COLO829 (cell line): ENCODE data around the gene NDUFAF8.
A peak's percentile ranks its signal among the peaks of the same experiment; 100 is the strongest.

Experiments used
- DNase-seq: peaks from one replicate; pipeline ENCODE4 v3.0.0; 2012; ENCODE audit warnings: low spot score

Gene NDUFAF8, protein sequence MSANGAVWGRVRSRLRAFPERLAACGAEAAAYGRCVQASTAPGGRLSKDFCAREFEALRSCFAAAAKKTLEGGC

DNA sequence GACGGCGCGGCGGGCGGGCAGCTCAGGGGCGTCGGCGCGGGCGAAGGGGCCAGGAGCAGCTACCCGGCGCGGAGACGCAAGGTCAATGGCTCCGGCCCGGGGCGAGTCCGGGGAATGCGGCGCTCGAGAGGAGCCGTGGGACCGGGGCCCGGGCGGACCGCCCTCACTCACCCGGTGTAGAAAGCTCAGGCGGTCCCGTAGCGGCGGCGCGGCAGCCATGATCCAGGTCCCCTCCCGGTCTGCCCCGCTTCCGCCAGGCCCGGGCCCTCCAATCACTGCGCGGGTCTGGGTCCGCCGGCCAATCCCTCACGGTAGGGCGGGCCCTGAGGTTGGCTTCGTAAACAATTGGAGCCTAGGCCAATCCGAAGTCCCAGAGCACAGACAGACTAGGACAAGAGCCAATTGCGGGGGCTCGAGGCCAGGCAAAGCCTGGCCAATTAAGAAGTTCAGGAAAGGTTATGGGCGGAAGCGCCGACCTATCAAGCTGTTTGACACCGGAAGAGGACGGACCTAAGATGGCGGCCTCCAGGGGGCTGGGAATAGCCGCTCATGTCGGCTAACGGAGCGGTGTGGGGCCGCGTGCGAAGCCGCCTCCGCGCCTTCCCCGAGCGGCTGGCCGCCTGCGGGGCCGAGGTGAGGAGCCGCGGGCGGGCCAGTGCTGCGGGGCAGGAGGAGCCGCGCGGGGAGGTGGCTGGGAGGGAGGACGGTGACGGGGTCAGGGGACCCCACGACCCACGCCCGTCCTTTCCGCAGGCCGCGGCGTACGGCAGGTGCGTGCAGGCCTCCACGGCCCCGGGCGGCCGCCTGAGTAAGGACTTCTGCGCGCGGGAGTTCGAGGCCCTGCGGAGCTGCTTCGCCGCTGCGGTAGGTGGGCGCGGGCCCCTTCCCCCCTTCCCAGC lies at the start of gene NDUFAF8, which contains the start of gene TEPSIN:
Gene NDUFAF8 (plus strand): TSS at position 504 of the 899 bp plus-strand sequence. CDS start 46 bp downstream, at position 550.
Gene TEPSIN (minus strand): TSS at position 241 of the 899 bp plus-strand sequence. CDS start 22 bp downstream, at position 219.
- DNase-seq, result peak; percentile 98

DNA sequence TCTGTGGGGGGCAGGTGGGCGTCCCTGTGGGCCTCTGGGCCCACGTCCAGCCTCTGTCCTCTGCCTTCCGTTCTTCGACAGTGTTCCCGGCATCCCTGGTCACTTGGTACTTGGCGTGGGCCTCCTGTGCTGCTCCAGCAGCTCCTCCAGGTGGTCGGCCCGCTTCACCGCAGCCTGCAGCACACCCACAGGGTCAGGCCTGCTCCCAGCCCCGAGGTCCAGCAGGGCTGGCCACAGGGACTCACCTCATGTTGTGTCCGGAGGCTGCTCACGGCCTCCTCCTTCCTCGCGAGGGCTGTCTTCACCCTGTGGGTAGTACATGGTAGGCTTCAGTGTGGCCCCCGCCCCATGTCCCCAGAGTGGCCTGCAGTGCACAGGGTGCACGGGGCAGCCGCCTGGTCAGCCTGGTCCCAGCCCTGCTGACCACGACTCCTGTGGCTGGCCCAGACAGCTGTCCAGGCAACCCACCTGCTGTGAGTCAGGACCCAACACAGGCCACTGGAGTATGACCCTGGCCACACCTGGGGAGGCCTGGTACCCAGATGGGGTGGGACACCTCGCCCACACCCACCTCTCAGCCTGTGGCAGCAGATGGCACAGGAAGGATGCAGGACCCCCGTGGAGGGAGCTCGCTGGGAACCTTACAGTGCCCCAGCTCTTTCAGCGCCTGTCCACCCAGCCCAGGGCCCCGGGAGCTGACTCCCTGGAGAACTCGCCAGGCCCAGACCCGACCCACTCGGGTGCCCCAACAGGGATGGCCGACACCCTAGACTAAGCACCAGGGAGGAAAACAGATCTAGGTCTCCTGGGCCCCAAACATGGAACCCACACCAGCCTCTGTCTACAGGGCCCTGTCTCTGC lies 49.2 kb upstream of the NDUFAF8 start:
- no peak for DNase-seq

DNA sequence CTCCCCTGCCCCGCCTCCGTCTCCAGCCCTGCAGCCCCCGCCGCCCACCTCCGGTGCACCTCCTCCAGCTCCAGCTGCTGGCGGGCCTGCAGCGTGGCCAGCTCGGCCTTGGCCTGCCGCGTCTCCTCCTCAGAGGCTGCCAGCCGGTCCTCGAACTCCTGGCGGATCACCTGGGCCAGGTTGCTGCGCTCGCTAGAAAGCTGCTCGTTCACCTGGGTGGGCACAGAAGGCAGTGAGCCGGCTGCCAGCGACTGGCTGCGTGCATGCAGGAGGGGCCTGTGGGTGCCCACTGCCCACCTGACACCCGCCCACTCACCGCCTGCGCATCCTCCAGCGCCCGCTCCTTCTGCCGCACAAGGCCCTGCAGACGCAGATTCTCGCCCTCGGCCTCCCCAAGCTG lies 48.5 kb upstream of the NDUFAF8 start:
- no peak for DNase-seq

DNA sequence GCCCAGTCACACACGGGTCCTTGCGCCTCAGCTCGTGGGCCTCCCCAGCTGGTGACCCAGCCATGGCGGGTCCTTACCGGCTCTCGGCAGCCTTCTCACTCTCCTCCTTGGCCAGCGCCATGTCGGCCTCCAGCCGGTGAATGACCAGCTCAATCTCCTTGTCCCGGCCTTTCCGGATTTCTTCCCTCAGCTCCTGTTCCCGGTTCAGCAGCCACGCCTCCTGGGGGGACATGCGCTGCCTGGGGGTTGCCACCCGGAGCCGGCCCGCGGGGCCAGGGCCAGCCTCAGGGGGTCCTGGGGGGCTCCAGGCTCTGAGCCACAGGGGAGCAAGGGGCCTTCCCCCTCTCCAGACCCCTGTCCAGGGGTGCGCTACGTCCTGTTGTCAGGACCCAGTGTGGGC lies 48.0 kb upstream of the NDUFAF8 start:
- DNase-seq, result no peak

DNA sequence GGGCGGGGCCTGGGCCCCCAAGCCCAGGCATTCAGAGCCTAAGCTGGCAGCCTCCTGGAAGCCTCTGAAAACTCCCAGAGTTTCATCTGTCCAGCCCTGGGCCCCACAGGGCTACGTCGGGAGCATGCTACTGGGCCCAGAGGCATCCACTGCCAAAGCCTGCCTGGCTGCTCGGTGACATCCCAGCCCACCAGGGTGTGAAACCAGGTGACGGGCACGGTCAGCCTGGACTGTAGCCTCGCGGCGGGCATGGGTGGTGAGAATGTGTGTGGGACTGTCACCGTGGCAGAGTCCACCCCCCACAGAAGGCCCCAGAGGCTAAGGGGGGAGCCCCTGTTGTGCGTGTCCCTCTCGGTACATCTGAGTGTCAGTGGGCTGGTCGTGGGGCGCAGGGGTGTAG lies 47.5 kb upstream of the NDUFAF8 start:
- DNase-seq, result no peak

DNA sequence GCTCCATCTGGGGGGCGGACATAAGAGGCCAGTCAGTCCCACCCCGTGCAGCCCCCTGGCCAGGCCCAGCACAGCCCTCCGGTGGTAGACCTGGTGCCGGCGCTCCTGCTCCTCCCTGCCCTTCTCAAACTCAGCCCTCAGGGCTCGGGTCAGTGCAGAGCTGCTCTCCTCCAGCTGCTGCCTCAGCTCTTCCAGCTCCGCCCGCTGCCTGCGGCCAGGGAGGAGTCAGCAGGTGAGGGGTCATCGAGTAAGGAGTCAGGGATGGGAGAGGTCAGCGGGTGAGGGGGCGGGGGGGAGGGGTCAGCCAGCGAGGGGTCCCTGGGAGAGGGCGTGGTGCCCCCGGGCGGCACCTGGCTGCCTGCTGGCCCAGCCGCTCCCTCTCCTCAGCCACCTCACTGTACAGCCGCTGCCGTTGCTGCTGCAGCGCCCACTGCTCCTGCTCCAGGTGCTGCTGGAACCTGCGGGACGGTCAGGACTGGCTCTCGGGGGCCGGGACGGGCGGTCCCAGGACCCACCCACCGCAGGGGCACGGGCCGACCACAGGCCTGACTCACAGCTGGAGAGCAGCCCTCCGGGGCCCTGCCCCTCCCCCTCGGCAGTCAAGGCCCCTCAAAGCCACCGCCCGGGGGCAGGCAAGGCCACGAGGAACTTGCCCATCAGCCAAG lies 46.6 kb upstream of the NDUFAF8 start:
- DNase-seq, result no peak

DNA sequence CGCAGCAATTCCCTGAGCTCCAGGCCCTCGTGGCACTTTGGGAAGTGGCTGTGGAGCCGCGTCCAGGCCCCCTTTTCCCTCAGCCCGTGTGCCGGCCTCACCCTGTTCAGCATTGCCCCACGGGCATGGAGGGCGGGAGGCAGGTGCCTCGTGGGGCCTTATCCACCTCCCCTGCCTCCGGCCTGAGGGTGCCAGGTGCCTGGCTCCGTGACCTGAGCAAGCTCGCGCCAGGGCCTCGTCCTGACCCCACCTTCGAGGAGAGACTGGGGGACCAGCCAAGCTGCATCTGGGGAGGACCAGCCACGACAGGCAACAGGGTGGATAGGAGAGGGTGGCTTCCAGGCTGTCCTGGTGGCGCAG lies 46.1 kb upstream of the NDUFAF8 start:
- DNase-seq, result no peak

DNA sequence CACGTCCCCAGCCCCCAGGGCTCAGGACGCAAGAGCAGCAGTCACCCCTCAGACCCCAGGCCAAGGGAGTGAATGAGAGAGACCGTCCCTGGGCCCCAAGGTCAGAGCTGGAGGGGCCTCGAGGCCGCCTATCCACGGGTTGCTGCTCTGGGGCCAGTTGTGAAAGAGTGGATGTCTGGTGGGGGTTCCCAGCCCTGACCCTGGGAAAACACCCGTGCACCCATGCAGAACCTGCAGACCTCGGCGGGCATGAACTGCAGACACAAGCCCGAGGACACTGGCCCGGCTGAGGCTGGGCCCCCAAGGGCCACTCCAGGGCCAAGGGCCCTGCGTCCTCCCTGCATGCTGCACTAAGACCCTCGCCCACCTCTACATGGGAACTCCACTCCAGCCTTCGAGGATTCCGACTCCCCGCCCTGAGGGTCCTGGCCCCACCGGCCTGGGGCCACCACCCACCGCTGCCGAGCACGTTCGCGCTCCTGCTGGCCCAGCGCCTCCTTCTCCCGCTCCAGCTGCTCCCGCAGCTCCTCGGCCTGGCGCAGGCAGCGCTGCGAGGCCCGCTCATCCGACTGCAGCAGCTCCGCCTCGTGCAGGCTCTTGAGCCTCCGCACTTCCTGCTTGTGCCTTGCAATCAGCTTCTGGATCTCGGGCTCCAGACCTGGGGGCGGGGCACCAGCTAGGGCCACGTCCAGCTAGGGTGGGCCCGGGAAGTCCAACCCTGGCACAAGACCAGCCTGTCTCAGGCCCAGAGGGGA lies 45.5 kb upstream of the NDUFAF8 start:
- no peak for DNase-seq

DNA sequence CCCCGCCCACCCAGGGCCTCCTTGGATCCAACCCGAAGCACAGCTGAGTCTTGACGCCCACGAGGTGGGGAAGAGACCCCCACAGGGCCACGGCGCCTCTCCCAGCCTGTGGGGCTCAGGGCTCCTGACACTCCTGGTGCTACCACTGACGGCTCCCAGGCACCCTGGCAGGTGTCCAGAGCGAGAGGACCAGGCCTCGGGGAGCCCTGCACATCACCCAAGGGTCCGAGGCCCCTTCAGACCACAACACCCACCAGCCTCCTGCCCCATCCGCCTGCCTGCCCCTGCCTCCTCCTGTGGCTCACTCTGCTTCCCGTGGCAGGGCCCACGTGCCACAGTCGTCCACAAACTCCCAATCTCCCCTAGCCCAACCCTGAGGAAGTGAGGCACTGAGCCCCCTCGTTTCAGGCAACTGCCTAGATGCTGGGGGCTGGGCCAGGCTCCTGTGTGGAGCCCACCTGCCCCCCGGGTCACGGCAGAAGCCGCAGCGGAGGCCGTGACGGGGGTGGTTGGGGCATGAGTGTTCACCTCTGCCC lies 44.8 kb upstream of the NDUFAF8 start:
- no peak for DNase-seq

DNA sequence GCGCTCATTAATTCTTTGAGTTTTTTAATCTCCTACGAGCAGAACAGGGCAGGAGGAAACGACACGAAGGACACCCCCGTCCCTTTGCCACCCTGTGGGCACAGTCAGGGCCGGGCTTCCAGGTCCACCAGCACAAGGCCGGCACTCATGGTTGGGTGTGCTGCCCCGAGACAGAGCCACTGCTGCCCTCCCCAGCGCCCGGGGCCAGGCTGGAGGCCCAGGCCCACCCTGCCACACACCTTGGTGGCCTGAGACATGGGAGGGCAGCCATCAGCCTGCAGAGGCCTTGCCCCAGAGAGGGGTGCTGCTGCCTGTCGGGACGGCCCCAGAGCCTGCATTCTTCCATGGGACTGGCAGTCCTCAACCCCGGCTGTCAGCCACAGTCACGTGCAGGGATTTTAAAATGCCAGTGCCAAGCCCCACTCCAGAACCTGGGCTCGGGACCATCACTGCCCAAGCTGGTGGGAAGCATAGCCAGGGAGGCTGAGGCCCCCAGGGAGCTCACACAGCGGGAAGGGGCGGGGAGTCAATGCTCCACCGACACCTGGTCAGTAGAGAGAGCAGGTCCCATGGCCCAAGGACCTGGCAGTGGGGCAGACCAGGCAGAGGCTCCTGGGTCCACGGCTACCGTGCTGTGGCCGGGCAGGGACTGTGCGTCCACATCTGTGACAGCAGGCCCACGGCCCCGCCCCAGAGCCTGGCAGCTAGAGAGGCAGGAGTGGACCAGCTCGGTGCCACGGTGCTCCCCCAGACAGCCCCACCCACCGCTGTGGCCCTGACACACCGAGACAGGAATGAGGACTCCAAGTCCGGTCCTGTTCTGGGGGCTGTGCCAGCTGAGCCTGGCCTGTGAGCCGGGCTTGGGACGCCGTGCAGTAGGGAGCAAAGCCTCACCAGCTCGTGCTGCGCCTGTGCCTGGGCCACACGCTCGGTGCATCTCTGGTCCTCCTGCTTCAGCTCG lies 43.9 kb upstream of the NDUFAF8 start:
- DNase-seq, result no peak

DNA sequence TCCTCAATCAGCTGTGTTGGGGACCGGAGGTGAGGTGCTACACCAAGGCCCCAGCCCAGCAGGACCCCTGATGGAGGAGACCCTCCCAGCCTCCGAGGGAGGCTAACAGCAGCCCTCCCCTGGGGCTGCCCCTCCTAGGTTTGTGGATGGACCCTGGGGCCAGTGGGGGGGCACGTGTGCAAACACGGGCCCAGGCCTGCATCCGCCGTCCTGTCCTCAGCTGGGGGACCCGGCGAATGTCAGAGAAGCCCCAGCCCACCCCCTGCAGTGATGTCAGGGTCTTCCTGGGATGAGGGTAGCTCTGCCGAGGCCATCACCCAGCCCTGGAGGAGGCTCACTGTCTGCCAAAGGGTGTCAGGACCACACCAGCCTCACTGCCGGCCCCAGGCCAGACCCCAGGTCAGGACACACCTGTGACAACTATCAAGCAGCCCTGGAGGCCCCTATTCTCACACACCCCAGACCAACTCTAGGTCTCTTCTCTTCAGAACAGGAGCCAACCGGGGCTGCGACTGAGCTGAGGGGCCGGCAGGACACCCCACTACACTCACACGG lies 43.1 kb upstream of the NDUFAF8 start:
- no peak for DNase-seq

DNA sequence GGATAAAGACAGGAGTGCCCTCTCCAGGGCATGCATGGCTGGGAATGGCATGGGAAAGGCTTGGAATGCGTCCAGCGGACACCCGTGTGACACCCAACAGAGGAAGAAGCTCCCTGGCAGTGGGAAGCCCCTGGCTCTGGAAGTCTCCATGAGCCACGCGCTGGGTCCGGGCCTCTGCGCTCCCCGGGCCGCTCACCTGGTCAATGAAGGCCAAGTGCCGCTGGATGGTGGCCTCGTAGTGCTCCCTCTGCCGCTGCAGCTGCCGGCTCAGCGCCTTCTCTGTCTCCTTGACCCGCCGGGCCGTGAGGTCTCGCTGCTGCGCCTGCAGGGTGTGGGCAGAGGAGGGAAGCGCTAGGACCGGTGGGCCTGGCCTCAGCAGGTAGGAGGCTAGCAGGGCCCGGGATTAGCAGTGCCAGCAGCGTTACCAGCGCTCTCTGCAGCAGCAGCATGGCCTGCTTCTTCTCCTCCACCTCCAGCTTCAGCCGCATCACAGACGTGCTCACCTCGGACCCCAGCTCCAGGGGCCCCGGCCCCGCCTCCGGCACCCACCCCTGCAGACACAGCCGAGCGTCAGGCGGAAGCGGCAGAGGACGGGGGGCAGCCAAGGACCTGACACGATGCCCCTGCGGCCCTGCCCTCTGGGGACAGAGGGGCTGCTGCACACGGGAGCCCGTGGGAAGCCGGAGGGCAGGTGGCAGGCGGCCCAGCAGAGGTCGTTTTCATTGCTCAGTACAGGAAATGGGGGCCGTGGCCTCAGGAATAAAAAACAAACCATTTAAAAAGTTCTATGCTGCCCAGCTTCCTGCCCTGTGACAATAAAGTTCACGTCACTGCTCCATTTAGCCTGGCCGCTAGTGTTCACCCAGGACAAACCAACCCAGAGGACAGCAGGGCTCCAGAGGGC lies 42.4 kb upstream of the NDUFAF8 start:
- no peak for DNase-seq

DNA sequence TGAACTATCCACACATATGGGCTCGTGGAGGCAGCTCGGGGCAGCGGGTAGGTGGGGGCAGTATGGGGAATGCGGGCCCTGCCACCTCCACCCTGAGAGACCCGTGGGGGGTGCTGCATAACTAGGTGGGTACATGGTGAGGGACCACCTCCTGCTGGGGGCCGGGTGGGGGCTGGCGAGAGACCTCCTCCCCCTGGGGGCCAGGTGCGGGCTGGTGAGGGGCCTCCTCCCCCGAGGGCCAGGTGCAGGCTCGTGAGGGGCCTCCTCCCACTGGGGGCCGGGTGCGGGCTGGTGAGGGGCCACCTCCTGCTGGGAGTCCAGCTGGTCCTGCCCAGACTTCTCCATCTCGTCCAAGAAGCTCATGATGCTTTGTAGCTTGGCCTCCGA lies 41.7 kb upstream of the NDUFAF8 start:
- no peak for DNase-seq

DNA sequence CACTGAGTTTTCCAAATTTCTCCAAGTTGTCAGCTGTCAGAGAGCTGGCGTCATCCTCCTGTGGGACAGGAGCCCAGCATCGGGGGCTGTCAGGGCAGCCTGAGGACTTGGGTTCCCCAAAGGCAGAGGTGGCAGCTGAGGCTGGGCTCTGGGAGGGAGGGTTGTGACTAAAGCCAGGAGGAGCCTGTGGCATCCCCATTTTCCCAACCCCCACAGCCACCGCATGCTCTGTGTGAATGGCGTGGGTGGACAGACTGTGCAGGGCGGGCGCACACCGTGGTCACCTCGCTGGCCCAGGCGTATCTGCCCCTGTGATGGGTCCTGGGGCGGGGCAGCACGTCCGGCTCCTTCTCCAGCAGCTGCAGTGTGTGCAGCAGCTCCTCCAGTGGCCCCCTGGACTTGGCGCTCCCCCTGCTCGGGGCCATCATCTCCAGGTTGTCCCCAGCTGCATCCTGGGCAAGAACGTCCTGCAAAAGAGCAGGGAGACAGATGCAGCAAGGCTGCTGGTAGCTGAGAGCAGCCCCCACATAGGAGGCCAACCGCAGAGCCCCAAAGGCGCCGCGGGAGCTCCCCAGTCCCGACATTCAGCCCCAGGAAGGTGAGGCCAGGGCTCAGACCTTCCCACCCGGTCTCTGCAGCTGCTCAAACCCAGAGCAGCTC lies 41.2 kb upstream of the NDUFAF8 start:
- DNase-seq, result no peak

DNA sequence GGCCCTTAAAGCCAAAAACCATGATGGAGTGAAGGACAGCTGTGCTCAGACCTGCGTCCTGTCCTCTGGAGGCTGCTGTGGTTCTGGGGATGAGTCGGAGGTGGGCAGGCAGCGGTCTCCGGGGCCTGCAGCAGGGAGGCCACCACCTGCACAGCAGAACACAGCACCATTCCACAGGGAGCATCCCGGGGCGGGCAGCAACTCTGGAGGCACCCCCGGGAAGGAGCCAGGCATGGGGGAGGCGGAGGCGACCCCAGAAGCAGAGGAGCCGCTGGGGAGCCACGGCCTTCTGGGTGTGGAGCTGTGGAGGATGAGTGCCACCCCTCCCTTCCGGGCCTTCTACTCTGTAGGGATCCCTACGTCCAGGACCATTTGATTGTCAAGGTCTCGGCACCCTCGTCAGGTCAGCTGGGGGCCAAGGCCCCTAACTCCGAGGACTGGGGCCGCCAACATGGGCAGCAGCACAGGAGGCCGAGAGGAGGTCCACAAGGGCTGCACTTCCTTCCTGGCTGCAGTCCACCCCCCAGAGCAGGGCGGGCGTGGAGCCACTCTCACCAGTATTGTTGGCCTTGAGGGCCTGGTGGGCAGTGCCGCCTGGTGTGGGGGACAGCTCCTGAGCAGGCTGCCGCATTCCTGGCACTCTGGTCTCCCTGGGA lies 40.2 kb upstream of the NDUFAF8 start:
- no peak for DNase-seq

DNA sequence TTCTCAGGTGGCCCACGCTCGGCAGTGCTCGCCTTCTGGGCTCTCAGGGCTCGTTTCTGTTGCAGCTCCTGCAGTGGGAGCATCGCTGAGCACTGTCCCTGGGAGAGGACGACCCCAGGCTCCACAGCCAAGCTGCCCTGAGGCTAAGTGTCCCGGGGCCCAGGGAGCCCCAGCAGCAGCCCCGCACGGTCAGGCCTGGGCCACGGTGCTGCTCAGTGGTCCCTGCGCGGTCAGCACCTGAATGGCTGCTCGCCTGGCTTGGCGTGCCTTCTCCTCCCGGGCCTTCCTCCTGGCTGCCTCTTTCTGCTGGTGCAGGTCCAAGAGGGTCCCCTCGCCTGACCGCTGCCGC lies 39.7 kb upstream of the NDUFAF8 start:
- DNase-seq, result no peak

DNA sequence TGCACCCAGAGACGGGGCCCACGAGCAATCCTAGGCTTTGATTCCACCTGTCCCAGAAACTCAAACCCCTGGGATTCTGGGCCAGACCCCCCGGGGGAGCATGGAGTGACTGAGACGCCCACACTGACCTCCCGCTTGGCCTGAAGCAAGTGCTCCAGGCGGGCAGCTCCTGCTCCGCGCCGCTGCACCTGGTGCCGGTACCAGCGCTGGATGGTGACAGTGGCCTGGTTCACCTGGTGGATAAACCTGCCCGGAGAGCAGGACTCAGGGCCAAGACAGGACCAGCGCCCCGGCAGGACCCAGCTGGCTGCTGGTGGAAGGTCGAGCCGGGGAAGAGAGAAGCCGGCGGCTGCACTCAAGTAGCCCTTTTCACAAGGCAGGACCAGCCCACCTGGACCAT lies 38.9 kb upstream of the NDUFAF8 start:
- no peak for DNase-seq
